ENCODE results near the gene PPM1H. TPM values are rescaled to one million over a fixed set of nuclear protein-coding genes. Genes with fewer than 3 reads are reported as not detected.
A peak's percentile ranks its signal among the peaks of the same experiment; 100 is the strongest.

PPM1H gene
- total RNA-seq, 2 donors from 2014 or later: 46.4 to 74.4 TPM

DNA sequence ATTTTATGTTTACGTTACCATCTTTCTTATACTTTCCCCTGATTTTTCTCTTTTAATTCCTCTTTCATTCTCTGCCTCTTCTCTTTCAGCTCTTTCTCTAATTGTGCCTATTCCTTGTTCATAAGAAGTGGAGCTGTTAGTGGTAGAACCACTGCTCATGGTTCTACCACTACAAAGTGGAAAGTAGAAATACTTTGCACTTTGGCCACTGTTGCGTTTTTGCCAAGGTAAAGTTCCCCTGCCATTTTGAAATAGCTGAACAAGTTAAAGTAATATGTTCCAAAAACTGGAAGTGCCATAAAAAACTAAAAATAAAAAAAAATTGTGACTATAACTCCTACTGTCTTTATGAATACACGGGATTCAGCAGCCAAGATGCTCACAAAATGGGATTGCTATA lies 337.7 kb downstream of the PPM1H start:
- no peaks in the 10 kb centered on the region for H3K9me3 Mint-ChIP-seq
- no peak for DNase-seq
- 96 to 100% methylated on average over 1 to 3 of the region's 3 CpGs for WGBS, 2 experiments (ENCODE audit: insufficient coverage in 1 of 2, insufficient read length in 1 of 2)
- no peak overlapping the region for H3K27ac Mint-ChIP-seq
- TF ChIP-seq, protein P1, sequence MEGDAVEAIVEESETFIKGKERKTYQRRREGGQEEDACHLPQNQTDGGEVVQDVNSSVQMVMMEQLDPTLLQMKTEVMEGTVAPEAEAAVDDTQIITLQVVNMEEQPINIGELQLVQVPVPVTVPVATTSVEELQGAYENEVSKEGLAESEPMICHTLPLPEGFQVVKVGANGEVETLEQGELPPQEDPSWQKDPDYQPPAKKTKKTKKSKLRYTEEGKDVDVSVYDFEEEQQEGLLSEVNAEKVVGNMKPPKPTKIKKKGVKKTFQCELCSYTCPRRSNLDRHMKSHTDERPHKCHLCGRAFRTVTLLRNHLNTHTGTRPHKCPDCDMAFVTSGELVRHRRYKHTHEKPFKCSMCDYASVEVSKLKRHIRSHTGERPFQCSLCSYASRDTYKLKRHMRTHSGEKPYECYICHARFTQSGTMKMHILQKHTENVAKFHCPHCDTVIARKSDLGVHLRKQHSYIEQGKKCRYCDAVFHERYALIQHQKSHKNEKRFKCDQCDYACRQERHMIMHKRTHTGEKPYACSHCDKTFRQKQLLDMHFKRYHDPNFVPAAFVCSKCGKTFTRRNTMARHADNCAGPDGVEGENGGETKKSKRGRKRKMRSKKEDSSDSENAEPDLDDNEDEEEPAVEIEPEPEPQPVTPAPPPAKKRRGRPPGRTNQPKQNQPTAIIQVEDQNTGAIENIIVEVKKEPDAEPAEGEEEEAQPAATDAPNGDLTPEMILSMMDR (conservative IDR thresholded peaks at IDR 0.05): no peak
- H3K4me3 Mint-ChIP-seq: no peak overlapping the region
- no peak overlapping the region for H3K4me3 ChIP-seq (ENCODE audit: low read length)
- peaks cover 3% of the 10 kb centered on the region for H3K36me3 Mint-ChIP-seq (ENCODE audit: low read depth)
- H3K9me3 ChIP-seq (ENCODE audit: control insufficient read depth, low read length): no peaks in the 10 kb centered on the region
- no peak overlapping the region for H3K27ac ChIP-seq (ENCODE audit: low read depth, low read length)
- H3K4me1 Mint-ChIP-seq: peaks cover 9% of the 10 kb centered on the region
- H3K27me3 Mint-ChIP-seq (ENCODE audit: insufficient read depth): no peaks in the 10 kb centered on the region
- no peaks in the 10 kb centered on the region for H3K4me1 ChIP-seq (ENCODE audit: control insufficient read depth, insufficient read depth, low read length)
- H3K9ac ChIP-seq (ENCODE audit: extremely low read depth, low read length, poor library complexity, severe bottlenecking): no peak overlapping the region
- H3K27me3 ChIP-seq (ENCODE audit: control insufficient read depth, insufficient read depth, low read length, poor library complexity, severe bottlenecking): no peaks in the 10 kb centered on the region
- H3K36me3 ChIP-seq (ENCODE audit: control insufficient read depth, insufficient read depth, low read length): no peaks in the 10 kb centered on the region

Small RNA genes lying within 50 kb of the gene (microRNA-seq; reads per million reads assigned to microRNA genes)
- gene MIRLET7I (ENCODE audit: borderline microRNAs expressed): 373 reads per million, percentile 87 among the genes with 10 or more reads in this experiment

Other genes with a start within 250 kb of the PPM1H start
- gene AVPR1A, start 216.1 kb upstream of the PPM1H start, total RNA-seq: not detected

Data from endodermal cell (in vitro differentiated cells).